NCI-H446 treated with DMSO at 0.1 percent for 48 hours (cell line): Measurements from ENCODE around the gene ST3GAL3.

Source experiments
- DNase-seq: peaks from one replicate; lab custom pipeline; 2025; lab: John Stamatoyannopoulos, UW

ST3GAL3 gene

DNA sequence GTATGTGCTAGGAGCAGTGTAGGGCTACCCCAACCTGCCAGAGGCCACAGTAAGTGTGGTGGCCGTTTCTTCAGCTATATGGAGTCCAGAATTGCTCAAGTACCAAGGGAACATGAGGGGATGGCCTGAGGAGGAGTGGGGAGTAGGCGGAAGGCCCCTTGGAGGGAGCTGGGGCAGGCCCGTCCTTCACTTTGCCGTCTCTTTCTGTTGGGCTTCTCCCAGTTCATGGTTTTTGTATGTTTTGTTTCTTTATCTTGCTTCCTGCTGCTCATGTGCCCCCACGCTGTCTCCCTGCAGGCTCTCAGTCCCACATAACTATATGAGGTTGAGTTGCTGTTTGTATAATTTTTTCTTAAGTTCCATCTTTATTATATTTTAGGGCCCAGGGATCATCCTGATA lies 256.6 kb downstream of the ST3GAL3 start:
- no peak for DNase-seq

DNA sequence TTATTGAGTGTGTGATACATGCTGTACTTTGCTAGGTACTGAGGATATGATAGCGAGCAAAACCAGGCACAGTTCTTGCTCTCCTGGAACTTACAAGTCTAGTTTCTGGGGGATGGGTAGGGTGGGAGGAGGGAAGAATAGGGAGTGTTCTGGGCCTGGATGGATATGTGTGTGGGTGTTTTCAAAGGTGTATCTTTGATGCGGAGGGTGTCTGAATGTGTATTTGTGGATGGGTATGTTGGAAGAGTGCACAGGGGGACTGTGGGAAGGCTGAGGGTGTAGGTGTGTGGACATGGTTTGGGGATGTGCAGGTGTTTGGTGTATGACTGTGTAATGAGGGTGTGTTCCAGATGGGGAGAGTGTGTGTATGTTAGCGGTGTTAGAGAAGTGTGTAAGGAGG lies 258.0 kb downstream of the ST3GAL3 start:
- no peak for DNase-seq

- DNase-seq = no peak
Measured at GRCh38 chr1:43968348-43968948, 261.1 kb downstream of the ST3GAL3 start.

DNA sequence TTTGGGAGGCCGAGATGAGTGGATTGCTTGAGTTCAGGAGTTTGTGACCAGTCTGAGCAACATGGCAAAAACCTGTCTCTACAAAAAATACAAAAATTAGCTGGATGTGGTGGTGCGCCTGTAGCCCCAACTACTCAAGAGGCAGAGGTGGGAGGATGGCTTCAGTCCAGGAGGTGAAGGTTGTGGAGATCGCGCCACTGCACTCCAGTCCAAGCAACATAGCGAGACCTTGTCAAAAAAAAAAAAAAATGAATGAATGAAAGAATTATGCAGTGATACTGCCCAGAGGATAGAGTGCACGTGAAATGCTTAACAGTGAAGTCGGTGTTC lies 262.0 kb downstream of the ST3GAL3 start:
- DNase-seq = no peak

DNA sequence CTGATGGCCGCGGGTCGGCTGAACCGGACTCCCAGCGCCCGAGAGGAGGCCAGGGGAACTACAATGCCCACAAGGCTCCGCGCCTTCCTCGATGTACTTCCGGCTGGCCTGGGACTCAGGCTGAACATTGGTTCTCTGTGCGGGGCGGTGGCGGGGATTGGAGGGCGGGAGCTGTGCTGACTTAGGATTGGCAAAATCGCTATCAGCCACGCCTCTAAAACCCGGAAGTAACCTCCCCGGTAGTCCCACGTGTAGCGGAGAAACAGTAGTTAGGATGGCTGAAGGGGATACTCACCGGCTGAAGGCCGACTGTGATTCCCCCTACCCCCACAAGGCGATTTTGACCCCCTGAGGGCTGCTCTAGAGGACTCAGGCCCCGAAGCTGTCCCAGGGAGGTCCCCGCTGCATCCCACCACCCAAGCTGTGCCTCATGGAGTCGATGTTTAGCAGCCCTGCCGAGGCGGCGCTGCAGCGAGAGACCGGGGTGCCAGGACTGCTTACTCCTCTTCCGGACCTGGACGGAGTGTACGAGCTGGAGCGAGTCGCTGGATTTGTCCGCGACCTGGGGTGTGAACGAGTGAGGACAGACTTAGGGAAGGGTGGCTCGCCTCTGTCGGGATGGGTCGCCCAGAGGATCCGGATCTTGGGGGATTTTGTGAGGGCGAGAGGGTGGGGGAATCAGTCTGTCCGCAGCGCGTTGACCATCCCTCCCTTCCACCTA lies 262.6 kb downstream of the ST3GAL3 start, which contains the start of gene DPH2:
DPH2 (plus strand) TSS at position 265 of the 721 bp plus-strand sequence; CDS start at position 431, 166 bp downstream.
- peak; percentile 96 for DNase-seq

GRCh38 chr1:43970502-43970901 lies 263.2 kb downstream of the ST3GAL3 start:
- no peak for DNase-seq

GRCh38 chr1:43970911-43971310 lies 263.6 kb downstream of the ST3GAL3 start:
- no peak for DNase-seq

GRCh38 chr1:43971336-43971980 lies 264.1 kb downstream of the ST3GAL3 start:
- DNase-seq = no peak

GRCh38 chr1:43973981-43974442 lies 266.7 kb downstream of the ST3GAL3 start:
- DNase-seq = no peak

GRCh38 chr1:43974443-43975248 lies 267.3 kb downstream of the ST3GAL3 start, which contains the start of gene ATP6V0B:
Gene ATP6V0B, plus strand, starts transcription at chr1:43974960. Its CDS starts 81 bp downstream, at chr1:43975041.
- peak; percentile 92 for DNase-seq

DNA sequence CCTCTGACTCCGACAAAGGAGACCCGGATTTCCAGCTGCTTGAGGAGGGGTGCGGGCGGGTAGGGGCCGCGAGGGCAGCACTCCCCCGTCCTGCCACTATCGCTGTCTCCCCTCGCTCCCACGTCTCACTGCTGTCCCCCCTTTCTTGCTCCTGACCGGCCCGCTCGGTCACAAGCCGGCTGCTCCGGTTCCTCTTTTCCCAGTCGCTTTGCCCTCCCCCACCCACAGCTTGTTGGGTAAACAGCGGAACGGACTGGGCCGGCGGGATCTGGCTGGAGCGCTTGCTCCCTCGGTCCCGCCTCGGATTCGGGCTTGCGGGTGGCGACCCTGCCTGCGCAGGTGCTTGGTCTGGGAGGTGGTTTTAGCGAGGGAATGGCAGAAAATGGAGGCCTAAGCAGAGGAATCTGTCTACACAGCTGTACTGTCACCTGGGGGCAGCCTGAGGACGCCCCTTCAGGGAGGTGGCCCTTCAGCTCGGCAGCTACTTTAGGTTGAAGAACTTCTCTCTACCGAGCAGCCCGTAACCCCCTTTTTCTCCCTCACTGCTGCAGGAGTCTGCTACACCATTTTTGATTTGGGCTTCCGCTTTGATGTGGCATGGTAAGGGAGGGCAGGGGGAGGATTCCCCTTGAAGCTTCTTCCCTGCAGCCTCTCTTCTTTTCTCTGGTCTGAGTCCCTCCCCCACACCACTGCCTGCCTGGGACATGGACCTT lies 268.1 kb downstream of the ST3GAL3 start:
- DNase-seq = no peak

GRCh38 chr1:43976045-43976444 lies 268.7 kb downstream of the ST3GAL3 start:
- DNase-seq = no peak

DNA sequence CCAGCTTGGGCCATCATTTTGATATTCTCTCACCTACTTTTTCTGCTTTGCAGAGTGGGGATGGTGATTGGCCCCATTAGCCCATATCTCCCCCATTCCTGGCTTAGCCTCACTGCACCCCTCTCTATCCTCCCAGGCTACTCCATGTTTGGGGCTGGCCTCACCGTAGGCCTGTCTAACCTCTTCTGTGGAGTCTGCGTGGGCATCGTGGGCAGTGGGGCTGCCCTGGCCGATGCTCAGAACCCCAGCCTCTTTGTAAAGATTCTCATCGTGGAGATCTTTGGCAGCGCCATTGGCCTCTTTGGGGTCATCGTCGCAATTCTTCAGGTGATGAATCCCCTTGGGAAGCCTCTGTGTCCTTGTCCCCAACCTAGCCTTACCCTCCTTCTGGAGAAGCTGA lies 269.6 kb downstream of the ST3GAL3 start:
- no peak for DNase-seq

GRCh38 chr1:43977376-43978263 lies 270.3 kb downstream of the ST3GAL3 start:
- DNase-seq = no peak

DNA sequence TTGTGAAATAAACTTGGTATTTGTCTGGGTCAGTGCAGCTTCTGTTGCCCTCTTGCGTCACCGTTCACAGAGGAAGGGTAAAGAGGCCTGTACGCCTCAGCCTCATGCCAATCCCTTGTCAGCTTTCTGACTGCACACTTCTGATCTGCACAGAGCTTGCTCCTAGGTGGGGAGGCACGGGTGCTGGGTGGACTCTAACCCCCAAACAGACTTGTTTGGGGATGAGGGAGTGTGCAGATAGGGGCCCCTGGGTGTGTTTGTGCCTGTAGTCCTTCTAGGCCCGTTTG lies 270.9 kb downstream of the ST3GAL3 start:
- DNase-seq = no peak

- no peak for DNase-seq
Measured at GRCh38 chr1:43978551-43979260, 271.4 kb downstream of the ST3GAL3 start, which contains the start of gene B4GALT2. Gene B4GALT2, plus strand, starts transcription at chr1:43979210. Its CDS starts 1,951 bp downstream, at chr1:43981161.

- DNase-seq = no peak
Measured at GRCh38 chr1:43979261-43979527, 271.9 kb downstream of the ST3GAL3 start.

GRCh38 chr1:43979528-43980254 lies 272.4 kb downstream of the ST3GAL3 start:
- DNase-seq = no peak

DNA sequence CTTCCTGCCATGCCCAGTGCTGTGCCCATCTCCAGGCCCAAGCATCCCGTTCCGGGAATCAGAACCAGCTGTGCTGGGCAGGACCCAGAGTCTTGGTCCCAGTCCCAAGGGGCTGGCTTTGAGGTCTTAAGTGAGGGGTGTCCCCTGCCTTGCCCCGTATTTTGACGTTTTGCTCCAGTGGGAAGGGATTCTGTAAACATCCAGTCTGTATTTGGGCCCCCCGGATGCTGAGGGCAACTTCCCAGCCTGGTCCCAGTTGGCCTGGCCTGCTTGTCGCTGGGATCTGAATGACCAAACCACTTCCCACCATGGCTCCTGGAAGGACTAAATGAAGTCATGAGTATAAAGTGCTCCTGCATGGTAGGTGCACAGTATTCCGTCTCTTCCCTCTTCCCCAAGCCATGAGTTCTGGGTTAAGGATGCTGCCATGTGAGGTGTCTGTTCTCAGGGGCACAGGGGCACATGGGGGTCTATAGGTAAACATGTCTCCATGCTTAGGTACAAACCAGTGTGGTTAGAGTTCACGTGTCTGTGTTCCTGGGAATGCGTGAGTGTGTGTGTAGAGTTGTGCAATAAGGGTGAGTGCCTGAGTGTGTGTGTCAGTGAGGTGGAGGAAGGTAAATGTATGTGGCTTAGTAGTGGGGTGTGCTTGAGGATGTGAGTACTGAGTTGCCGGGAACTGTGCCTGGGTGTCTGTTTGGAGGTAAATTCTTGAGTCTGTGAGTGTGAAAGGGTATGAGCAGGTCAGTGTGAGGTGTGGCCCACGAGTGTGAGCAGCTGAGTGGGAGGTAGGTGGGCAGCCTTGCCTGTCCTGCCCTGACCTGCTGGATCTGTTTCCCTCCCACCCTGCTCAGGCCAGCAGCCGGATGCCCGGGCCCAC lies 273.2 kb downstream of the ST3GAL3 start:
- no peak for DNase-seq
